Left ventricle myocardium inferior (tissue), 1 donor: ENCODE measurements around the gene BCL2. TPM values are rescaled to one million over a fixed set of nuclear protein-coding genes. Genes with fewer than 3 reads are reported as not detected.

ENCODE experiments used
- DNase-seq: peaks from one replicate; pipeline ENCODE4 v3.0.0-alpha.2; 2020
- H3K27ac ChIP-seq: fragments of 200-600 bp; replicated peaks from 2 replicates; pipeline ENCODE4 v1.8.0; 2021
- H3K27me3 ChIP-seq: fragments of 200-600 bp; 2 replicates; pipeline ENCODE4 v1.8.0; 2021; ENCODE audit warnings: low read depth
- H3K36me3 ChIP-seq: fragments of 200-600 bp; 2 replicates; pipeline ENCODE4 v1.8.0; 2021
- H3K4me1 ChIP-seq: fragments of 200-600 bp; 2 replicates; pipeline ENCODE4 v1.8.0; 2021
- H3K4me3 ChIP-seq: fragments of 200-600 bp; 2 replicates; pipeline ENCODE4 v1.8.0; 2021; ENCODE audit warnings: mild to moderate bottlenecking, moderate library complexity
- H3K9me3 ChIP-seq: fragments of 200-600 bp; replicated peaks from 2 replicates; pipeline ENCODE4 v1.8.0; 2021
- intact Hi-C: fragments of 100-400 bp; cut with micrococcal nuclease; formaldehyde crosslinking; loops from one replicate; pipeline ENCODE4 v1.11.0; 2022
- total RNA-seq: library from RNA; stranded (reverse); fragmentation: NEBNext Ultra II Directional; extraction: Animal tissue kit (Norgen Biotek cat#: 25700); gene quantifications from one replicate; pipeline ENCODE4 v1.2.1, GENCODE V29; 2021
- TF ChIP-seq, protein P1 (sequence below): fragments of 200-600 bp; IDR thresholded peaks from 2 replicates; pipeline ENCODE4 v1.8.0; 2021; ENCODE audit warnings: antibody characterized with exemption, mild to moderate bottlenecking, borderline replicate concordance
- donor health status: DM: no; HTN: yes; CAD: no; lungs with severe emphysema.

BCL2 gene
- total RNA-seq, 1 donor from 2014 or later = 7.3 TPM

GRCh38 chr18:63095768-63096167 is 223.8 kb downstream of the BCL2 start:
- H3K9me3 ChIP-seq = no peaks in the 10 kb centered on the region
- H3K27me3 ChIP-seq = no peaks in the 10 kb centered on the region
- TF ChIP-seq, protein P1, sequence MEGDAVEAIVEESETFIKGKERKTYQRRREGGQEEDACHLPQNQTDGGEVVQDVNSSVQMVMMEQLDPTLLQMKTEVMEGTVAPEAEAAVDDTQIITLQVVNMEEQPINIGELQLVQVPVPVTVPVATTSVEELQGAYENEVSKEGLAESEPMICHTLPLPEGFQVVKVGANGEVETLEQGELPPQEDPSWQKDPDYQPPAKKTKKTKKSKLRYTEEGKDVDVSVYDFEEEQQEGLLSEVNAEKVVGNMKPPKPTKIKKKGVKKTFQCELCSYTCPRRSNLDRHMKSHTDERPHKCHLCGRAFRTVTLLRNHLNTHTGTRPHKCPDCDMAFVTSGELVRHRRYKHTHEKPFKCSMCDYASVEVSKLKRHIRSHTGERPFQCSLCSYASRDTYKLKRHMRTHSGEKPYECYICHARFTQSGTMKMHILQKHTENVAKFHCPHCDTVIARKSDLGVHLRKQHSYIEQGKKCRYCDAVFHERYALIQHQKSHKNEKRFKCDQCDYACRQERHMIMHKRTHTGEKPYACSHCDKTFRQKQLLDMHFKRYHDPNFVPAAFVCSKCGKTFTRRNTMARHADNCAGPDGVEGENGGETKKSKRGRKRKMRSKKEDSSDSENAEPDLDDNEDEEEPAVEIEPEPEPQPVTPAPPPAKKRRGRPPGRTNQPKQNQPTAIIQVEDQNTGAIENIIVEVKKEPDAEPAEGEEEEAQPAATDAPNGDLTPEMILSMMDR = no peak
- H3K27ac ChIP-seq = no peak overlapping the region
- intact Hi-C loops = no loop called here
- no peak for DNase-seq
- H3K4me3 ChIP-seq = no peak overlapping the region
- no peaks in the 10 kb centered on the region for H3K36me3 ChIP-seq
- H3K4me1 ChIP-seq = peaks cover 27% of the 10 kb centered on the region

- Histone ChIP-seq H3K4me3 (no peak overlapping the region), H3K36me3 (no peaks in the 10 kb centered on the region), H3K27me3 (no peaks in the 10 kb centered on the region), H3K4me1 (peaks cover 4% of the 10 kb centered on the region), H3K27ac (no peak overlapping the region), H3K9me3 (no peaks in the 10 kb centered on the region)
- no peak for DNase-seq
- TF ChIP-seq, protein P1 = no peak
- intact Hi-C loops = no loop called here
These were observed 227.8 kb downstream of the BCL2 start for GRCh38 chr18:63091671-63092364.

- Histone ChIP-seq H3K9me3 (no peaks in the 10 kb centered on the region), H3K4me3 (no peak overlapping the region), H3K4me1 (no peaks in the 10 kb centered on the region), H3K27me3 (no peaks in the 10 kb centered on the region), H3K36me3 (no peaks in the 10 kb centered on the region), H3K27ac (no peak overlapping the region)
- no peak for DNase-seq
- TF ChIP-seq, protein P1 = no peak
- intact Hi-C loops = no loop called here
These were observed 229.2 kb downstream of the BCL2 start for GRCh38 chr18:63090334-63090733.

DNA sequence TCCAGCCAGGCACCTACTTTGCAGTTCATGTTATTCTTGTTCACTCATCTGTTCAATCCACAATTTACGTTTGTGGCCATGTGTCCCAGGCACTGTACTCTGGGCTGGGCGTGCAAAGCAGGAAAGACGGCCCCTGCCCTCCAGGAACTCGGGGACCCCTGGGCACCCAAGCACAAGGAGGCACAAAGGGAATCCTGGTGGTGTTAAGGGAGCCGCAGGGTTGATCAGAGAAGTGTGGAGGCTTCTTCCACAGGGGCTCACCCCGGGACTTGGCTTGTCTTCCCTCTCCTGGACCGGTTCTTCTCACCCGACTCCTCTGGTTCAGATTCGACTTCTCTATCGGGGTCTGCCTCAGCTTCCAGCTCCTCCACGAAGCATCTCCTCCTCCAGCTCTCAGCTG is 230.5 kb downstream of the BCL2 start:
- Histone ChIP-seq H3K9me3 (no peaks in the 10 kb centered on the region), H3K4me1 (no peaks in the 10 kb centered on the region), H3K27me3 (no peaks in the 10 kb centered on the region), H3K4me3 (no peak overlapping the region), H3K36me3 (no peaks in the 10 kb centered on the region), H3K27ac (no peak overlapping the region)
- DNase-seq = no peak
- TF ChIP-seq, protein P1 = no peak
- intact Hi-C loops = no loop called here

GRCh38 chr18:63088262-63088661 is 231.3 kb downstream of the BCL2 start:
- intact Hi-C loops = no loop called here
- no peak for DNase-seq
- no peak overlapping the region for H3K27ac ChIP-seq

More at GRCh38 chr18:63088262-63088661, 231.3 kb downstream of the BCL2 start:
- Histone ChIP-seq H3K27me3 (no peaks in the 10 kb centered on the region), H3K4me1 (no peaks in the 10 kb centered on the region), H3K4me3 (no peak overlapping the region), H3K36me3 (no peaks in the 10 kb centered on the region), H3K9me3 (no peaks in the 10 kb centered on the region)
- TF ChIP-seq, protein P1 = no peak
